GM18502 (cell line): ENCODE measurements around the gene CARMIL1.

ENCODE experiments used
- ATAC-seq: cut with Tn5 transposase; IDR thresholded peaks from one replicate; pipeline ENCODE4 v1.9.1; 2021; ENCODE audit warnings: mild to moderate bottlenecking; ENCODE audit not compliant: unreplicated experiment, poor library complexity

Gene CARMIL1

DNA sequence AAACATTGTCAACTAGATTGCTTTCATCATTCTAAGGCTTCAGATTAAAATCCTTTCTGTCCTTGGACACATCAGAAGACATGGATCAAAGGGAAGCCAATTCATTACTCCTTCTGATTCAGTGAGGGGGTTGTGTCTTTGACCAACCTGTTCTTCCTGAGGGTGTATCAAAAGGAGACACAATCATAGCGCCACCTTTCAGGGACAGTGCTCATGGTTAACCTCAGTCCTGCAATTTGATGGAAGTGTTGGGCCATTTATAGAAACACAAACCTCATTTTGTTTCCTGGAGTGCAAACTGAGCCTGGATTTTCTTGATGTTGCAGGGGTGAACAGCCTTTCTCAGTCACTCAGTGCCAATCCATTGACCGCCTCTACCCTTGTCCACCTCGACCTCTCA, 209.0 kb downstream of the CARMIL1 start:
- no peak for ATAC-seq

DNA sequence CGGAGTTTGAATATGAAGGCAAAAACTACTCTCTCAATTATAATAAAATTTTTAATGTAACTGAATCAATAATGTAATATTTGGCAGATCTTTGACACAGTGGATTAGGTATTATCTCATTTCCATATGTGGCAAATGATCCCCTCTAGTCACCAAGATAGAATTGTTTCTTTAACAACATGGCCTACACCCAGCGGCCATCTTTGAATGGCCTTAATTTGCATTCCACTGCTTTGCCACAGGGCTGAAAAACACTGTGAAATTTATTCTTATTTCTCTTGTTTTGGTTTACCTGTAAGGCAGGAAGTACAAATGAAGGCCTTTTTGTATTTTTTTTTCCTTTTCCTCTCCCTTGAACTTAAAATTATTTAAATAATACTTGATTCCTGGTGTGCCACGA, 210.2 kb downstream of the CARMIL1 start:
- no peak for ATAC-seq

DNA sequence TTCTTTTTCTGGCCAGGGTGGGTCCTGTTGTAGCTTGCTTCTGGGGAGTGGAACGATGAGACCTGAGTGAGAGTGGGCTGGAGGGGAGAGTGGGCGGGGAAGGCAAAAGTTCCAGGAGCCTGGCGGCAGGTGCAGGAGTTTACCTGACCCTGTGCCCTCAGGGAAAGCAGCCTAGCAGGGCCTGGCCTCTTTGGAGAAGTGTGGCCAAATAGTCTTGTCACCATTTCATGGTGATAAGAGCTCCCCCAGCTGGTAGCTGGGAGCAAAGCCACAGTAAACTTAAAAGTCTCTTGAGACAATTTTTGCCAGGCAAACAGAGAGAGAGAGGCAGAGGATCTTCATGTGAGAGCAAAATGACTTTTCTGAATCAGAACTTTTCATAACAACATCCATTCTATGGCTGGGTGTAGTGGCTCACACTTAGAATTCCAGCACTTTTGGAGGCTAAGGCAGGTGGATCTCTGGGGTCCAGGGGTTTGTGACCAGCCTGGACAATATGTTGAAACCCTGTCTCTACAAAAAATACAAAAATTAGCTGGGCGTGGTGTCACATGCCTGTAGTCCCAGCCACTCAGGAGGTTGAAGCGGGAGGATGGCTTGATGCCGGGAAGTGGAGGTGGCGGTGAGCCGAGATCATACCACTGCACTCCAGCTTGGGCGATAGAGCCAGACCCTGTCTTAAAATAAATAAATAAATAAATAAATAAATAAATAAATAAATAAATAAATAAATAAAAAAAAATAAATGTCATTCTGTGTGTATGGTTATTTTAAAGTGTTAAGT, 211.0 kb downstream of the CARMIL1 start:
- peak; percentile 83 for ATAC-seq

DNA sequence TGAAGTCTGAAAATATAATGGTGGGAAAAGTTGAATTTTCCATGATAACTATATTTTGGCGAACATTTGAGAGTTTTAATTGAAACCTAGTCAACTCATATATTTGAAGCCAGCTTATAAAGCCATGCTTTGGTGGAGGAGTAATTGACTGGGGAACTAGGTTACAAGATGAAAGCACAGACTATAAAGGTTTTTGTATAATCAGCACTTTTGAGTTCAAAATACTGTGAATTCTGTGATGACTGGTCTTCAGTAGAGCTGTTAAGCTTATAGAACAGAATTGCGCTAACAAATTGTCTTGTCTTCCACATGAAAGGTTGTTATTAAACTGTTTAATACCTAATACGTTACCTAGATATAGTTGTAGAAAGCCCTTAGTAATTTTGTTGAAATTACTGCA, 213.8 kb downstream of the CARMIL1 start:
- ATAC-seq, result no peak

DNA sequence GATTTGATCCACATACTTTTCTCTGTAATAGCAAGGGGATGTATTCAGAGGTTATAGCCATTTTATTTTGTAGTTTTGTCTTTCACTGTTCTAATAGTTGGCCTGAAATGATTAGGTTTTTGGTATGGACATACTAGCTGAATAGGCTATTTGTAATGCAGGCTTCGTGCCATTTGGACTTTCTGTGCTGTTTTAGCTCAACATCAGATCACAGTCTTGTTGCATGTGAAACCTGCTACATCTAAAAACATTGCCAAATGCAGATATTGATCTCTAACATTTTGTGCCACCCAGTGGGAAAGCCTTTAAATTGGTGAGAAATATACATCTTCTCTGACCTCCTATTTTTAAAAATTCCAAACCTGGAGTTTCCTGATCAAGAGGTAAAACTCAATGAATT, 215.3 kb downstream of the CARMIL1 start:
- no peak for ATAC-seq

DNA sequence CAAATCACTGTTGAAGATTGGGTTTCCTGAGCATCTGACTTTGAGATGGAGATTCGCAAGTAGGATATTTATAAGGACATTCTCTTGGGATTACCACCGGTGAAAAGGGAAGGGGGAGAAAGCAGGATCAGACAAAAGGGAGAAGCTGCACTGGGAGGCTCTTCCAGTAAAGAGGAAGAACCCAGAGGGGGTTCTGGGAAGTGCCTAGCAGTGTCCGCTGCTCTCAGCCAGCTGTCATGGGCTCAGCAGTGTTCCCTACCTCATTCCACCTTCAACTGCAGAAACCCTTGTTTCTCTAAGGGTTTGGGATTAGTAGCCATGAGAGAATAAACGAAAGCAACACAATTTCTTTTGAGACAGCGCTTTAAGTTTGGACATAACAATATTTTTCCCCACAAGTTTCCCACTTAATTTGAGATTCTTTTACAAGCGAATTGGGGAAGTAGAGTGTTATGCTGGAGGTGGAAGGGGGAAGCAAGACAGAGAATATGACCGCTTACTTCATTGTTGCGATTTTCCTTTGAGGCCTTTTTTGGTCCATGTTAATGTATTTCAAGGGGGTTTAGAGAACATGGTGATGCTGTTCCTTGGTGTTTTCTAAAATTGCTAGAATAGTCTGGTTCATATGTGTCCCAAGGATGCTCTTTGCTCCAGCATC, 218.3 kb downstream of the CARMIL1 start:
- ATAC-seq, result no peak

DNA sequence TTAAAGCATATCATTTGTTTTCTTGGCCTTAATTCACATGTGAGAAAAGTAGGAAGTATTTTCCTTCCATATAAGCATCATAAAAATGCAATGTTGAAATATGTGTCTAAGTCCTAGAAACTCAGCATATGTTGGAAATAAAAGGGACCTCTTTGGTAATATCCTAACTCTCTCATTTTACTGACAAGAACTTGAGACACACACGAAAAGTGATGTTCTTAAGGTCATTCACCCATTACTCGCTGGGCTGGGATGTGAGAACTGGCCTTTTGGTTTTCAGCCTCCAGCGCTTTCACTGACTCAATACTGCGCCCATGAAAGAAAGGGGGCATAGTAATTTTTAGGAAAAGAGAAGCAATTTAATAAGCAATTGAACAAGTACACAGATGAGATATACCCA, 219.3 kb downstream of the CARMIL1 start:
- no peak for ATAC-seq

DNA sequence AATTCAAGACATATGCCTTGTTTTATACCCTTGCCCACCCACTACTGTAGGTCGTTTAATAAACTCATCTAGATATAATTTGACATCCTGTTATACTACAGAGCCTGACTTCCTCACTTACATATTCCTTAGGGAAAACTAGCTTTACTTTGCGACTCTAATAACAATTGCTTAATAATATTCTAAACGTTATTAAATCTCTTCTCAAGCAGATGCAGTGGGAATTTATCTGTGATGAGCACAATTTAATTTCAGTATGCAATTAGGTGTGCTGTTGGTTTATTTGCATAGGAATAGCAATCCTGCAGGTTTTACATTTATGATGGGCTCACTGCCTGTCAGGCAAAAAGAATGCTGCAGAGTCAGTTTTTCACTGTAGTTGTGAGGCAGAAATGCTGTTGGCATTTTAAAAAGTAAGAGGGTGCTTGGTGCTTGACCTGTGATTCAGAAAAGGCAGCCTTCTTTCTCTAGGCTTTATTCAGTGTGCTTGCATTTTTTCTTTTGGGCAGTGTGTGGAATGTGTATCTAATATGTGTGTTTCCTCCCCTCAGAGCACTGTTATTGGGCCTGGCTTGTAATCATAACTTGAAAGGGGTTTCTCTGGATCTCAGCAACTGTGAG, 220.6 kb downstream of the CARMIL1 start:
- no peak for ATAC-seq

DNA sequence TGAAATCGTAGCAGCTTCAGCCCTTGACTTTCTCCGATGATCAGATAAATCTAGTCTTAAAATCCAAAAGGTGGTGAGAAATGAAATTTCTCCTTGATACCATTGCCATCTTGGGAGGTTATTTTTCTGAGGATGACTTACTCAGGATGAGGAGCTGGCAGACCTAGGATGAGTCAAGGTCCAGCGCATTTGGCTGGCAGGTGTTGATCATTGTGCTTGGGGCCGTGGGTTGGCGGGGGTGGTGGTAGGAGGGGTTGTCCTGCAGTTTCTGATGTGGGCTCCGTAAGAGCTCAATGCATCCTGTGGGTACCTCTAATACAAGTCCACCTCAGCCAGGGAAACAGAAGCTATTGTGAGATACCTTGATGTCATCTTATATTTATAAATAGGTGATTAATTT, 224.5 kb downstream of the CARMIL1 start:
- no peak for ATAC-seq

DNA sequence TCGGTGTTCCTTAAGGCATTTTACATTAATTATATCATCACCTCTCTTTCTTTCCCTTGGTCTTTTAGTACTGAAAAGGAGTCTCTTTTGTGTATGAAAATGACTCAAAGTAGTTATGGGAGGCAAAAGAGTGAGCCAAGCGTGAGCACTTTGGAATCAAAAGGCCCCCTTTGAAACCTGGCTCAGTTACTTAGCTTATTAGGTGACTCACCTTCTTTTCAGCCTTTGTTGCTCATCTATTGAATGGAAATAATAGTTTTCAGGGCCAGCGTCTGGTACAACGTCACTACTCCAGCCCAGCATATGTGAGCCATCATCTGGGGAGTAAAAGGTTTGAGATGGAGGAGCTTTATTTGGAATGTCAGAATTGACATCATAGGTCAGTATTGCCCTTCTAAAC, 225.5 kb downstream of the CARMIL1 start:
- no peak for ATAC-seq

DNA sequence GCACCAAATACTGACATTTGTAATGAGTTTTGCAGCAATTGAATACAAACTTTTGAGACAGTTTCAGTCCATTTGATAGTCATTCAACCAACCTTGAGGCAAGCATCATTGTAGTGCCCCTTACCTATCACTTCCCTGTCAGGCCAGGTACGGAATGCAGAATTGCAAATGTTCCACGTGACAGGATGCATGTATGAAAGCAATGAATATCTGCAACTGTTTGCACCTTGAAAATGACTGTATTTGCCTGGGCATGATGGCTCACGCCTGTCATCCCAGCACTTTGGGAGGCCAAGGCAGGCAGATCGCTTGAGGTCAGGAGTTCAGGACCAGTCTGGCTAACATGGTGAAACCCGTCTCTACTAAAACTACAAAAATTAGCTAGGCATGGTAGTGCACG, 226.8 kb downstream of the CARMIL1 start:
- no peak for ATAC-seq

DNA sequence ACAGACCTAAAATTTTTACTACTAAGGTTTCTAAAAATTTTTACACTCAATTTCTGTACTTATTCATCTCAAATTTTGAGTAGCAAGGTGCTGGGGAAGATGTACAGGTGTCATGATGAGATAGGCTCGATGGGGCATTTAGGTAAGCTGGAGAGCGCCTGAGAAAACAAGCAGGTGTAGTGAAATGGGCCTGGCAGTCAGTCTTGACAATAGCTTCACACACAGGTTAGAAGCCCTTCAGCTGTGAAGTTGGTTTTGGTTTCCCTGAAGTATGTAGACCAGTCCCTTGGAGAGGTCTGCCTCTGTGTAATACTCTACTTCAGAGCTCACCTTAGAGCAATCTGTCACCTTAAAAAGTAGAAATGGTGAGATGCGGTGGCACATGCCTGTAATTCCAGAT, 228.9 kb downstream of the CARMIL1 start:
- no peak for ATAC-seq

DNA sequence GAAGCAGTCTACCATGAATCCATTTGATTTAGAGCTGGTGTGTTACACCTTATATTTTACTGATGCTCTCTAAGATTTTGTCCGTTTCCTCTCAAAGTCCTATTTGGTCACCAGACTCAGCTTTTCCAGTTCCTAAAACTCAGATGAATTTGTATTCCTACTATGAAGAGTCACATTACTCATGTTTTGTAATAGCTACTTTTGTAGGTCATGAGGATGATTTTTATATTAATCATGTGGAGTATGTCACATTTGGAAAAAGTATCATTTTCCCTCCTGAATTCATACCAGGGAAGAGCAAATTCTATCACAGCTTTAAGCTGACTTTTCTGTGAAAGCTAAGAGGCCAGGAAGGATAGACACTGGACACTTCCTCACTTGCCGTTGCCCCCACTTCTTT, 232.2 kb downstream of the CARMIL1 start:
- no peak for ATAC-seq

DNA sequence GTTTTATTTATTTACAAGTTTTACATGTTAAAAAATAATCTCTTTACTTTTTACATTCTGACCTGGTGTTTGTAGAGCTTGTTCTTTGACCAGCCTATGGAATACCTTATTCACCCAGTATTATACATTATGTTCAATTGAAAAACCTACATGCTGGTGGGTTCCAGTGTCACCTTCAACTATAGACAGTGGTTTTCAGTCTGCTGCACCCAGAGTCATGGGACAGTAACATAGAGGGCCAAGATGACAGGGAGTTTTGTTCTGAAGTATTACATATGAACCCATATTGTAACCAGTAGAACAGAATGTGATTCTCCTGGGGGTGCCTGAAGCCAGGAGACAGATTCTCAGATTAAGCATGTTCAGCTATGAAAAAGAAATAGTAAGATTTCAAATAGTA, 233.4 kb downstream of the CARMIL1 start:
- no peak for ATAC-seq

DNA sequence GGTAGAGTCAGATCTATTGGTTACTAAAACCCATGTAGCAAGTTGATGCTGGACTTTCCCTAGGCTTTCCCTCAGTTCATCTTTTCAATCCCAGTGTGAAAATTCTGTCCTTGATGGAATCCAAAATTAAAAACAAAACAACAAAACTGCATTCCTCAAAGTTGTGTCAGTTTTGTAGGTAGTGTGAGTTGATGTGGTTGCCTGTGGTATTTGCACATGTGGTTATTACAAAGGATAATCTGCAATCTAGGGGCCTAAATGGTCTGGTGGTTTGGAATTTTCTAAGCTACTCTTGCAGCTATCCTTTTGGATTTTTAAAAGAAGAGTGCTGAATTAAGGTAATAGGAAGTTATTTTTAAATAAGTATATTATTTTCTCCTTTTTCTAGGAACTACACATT, 240.7 kb downstream of the CARMIL1 start:
- ATAC-seq, result no peak

DNA sequence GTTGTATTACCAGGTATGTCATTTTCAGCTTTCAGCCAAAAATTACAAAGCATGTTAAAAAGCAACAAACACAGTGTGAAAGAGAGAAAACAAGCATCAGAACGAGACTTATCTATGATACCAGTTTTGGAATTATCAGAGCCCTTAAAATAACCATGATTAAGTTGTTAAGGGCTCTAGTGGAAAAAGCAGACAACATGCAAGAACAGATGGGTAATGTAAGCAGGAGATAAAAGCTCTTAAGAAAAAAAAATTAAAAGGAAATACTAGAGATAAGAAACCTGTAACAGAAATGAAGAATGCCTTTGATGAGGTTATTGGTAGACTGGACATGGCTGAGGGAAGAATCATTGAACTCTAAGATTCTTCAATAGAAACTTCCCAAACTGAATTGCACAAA, 245.4 kb downstream of the CARMIL1 start:
- no peak for ATAC-seq

DNA sequence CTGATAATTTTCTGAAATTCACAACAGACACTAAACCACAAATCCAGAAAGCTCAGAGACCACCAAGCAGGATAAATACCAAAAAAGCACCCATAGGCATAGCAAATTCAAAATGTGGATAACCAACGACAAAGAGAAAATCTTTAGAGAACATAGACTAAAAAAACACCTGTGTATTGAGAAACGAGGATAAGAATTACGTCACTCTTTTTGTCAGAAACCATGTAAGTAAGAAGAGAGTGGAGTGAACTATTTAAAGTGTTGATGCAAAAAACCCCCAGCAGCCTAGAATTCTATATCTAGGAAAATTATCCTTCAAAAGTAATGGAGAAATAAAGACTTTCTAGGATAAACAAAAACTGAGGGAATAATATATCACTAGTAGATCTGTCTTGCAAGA, 245.9 kb downstream of the CARMIL1 start:
- ATAC-seq, result no peak

DNA sequence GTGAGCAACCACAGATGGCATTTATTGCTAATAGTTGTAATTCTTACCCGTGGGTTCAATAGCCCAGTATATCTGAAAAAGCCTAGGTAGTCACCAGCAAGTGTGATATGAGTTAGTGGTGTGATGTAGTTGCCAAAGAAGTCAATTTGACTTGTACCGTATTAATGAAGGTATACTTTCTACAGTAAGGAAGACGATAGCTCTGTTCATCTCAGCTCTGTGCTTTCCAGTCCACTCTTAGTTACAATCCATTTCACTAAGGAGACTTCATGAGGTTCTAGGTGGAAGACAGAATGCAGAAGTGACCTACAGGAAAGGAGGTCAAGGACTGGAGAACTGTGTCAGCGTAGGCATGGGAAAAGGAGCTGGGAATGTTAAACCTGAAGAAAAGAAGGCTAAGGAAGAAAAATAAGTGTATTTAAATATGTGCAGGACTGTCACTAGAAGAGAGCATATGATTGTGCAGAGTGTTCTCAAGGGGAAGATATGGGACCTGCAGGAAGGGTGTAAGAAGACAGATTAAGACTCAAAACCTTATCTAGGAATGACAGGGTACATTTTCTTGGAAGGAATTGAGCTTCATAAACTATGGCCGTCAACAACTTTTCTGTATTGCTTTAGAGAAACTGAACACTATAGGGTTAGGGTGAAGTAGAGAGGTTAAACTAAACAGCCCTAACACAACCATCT, 255.9 kb downstream of the CARMIL1 start:
- no peak for ATAC-seq

DNA sequence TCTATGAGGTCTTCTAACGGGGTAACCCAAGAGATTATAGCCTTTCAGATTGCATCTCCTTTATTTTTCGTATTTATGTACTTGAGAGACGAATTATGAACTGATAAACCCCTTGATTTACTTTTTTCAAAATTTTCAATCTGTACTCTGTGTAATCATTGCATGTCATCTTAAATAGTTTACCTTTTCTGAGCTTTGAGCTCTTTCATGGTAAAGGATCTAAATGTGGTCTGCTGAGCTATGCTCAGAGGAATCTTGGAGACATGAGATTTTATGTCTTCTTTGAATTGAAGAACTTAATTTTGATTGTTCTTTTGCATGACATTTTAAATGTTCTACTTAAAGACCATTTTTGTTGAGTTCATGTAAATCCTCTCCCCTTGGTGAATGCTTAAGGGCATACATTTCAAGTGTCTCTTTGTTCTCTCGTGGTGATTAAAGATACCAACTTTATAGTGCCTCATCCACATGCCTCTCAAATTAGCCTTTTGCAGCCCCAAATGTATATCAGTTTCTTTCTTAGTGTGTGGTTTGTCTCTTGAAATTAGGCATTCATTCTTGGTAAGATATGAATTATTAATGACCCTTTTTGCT, 256.6 kb downstream of the CARMIL1 start:
- ATAC-seq, result no peak

DNA sequence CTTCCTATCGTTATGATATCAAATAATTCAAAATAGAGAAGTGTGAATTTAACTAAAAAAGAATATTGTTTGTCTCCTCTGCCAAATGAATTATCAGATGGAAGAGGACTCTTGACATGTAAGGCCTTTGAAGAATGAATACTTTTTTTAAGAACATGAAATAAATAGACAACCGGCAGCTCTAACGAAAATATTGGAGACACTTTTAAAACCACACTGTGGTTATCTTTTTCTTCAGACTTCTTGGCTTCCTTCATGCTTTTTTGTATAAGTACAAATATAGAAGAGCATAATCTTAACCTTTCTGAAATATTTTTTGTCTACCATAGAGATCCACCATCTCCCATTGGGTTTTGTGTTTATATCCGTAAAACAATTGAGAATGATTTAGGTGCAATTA, 257.6 kb downstream of the CARMIL1 start:
- ATAC-seq, result no peak
